Measurements from ENCODE around the gene ZDHHC5.
"Not testable (repeated sequence)": the region's sequence is repeated elsewhere in the genome, so short reads cannot be mapped to it uniquely, and the experiment has no call there.

The ZDHHC5 gene

GRCh38 chr11:57645689-57646085 lies 22.2 kb upstream of the ZDHHC5 start:
- DNase-seq, result no peak

- peak; percentile 89 to 92 (median 90) for DNase-seq
These were observed 21.6 kb upstream of the ZDHHC5 start for GRCh38 chr11:57646194-57646798.

GRCh38 chr11:57646799-57647303 lies 21.1 kb upstream of the ZDHHC5 start:
- DNase-seq, result peak in 1 of 3 donors; percentile 46

DNA sequence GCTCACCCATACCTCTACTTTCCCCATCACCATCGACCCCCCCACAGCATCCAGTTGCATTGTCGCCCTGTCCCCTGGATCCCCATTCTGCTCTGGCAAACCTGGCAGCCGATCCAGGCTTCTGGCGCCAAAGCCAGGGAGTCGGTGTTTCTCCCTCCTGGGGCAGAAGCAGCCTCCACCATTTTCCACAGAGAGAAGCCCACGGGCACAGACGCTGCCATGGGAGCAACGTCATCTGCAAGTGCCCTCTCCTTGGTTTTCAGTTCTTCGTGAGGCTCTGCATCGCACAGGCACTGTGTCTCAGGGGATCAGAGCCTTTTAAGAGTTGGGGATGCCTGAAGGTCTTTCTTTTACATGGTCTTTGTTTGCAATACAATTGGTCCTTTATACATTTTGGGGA lies 20.5 kb upstream of the ZDHHC5 start:
- DNase-seq, result no peak

GRCh38 chr11:57647960-57648800 lies 19.7 kb upstream of the ZDHHC5 start:
- DNase-seq, result peak; percentile 80 to 84 (median 82)

GRCh38 chr11:57648801-57649735 lies 18.8 kb upstream of the ZDHHC5 start:
- peak in 2 of 3 donors; percentile 44 to 55 for DNase-seq

- DNase-seq, result peak; percentile 66 to 82 (median 81)
These were observed 17.8 kb upstream of the ZDHHC5 start, which contains the start of gene YPEL4 for GRCh38 chr11:57649826-57650738. Gene YPEL4, minus strand, starts transcription at chr11:57649912. Its CDS starts 2,805 bp downstream, at chr11:57647107.

GRCh38 chr11:57650739-57651090 lies 17.2 kb upstream of the ZDHHC5 start:
- no peak for DNase-seq

GRCh38 chr11:57651408-57651807 lies 16.5 kb upstream of the ZDHHC5 start:
- DNase-seq, result no peak

DNA sequence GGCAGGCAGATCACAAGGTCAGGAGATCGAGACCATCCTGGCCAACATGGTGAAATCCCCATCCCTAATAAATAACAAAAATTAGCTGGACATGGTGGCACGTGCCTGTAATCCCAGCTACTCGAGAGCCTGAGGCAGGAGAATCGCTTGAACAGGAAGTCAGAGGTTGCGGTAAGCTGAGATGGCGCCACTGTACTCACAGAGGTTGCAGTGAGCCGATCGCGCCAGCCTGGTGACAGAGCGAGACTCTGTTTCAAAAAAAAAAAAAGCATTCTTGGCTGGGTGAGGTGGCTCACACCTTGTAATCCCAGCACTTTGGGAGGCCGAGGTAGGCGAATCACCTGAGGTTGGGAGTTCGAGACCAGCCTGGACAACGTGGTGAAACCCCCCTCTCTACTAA lies 15.7 kb upstream of the ZDHHC5 start:
- not testable (repeated sequence) for DNase-seq

- no peak for DNase-seq
These were observed 15.3 kb upstream of the ZDHHC5 start for GRCh38 chr11:57652662-57653061.

DNA sequence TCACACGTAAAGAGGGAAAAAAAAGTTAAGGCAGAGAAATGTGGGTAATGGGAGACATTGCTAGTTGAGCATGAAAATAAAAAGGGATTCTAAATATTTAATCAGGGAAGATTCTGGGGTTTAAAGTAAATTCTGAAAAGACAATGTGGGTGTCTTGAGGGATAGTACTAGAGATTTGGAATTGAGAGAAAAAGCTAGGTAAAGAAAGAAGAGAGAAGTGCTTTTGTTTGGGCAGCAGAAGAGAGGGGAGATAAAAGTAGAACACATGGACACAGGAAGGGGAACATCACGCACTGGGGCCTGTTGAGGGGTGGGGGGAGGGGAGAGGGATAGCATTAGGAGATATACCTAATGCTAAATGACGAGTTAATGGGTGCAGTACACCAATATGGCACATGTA lies 14.8 kb upstream of the ZDHHC5 start:
- DNase-seq, result peak in 1 of 3 donors; percentile 20

DNA sequence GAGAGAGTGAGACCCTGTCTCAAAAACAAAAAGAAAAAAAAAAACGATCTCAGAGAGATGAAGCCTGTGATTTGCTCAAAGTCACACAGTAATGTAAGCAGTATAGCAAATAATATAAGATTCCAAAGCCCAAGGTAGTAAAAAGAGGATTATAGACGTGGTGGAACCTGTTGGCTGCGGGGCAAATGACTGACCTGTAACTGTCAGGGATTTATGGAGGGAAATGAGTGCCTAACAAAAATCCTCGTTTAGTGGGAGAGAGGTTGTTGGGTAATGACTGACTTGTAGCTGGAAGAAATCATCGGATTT lies 11.1 kb upstream of the ZDHHC5 start:
- DNase-seq, result no peak

DNA sequence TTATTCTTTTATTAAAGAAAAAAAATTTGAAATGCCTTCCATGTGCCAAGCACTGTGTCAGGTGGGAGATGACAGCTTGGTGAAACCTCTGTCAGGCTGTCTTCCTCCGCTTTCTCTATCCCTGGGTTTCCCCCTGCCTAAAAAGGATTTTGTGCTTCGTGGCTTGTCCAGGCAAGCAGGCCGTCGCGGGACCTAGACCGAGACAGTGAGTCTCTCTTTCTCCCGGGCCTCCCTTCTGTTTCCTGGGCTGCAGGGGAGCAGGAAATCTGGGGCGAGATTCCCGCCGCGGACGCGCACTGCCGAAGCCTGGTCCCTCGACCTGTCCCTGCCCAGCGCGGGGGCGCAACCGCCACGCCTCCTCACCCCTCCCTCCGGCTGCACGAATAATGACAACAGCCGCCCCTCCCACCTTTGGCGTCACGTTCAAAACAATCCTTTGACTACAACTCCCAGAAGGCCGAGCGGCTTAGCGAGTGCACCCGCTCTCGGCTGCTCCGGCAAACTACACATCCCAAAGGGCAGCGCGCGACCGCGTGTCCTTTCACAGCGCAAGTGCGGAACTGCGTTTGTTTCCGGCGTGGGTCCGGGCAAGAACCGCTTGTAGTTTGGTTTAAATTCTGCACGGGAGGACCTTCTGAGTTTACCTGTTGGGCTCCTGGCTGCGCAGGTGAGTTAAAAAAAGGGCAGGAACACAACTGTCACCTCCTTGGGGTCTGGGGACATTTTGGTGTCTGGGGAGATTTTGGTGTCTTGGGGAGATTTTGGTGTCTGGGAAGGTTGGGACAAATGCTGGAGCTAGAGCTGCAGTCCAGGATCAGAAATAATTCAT lies 10.5 kb upstream of the ZDHHC5 start, which contains the start of gene CLP1:
Gene CLP1 (plus strand): TSS at position 569 of the 829 bp plus-strand sequence. CDS start 1,715 bp downstream, outside the sequence.
- DNase-seq, result peak; percentile 99 to 100 (median 100)

GRCh38 chr11:57658023-57658361 lies 9.9 kb upstream of the ZDHHC5 start:
- DNase-seq, result no peak

DNA sequence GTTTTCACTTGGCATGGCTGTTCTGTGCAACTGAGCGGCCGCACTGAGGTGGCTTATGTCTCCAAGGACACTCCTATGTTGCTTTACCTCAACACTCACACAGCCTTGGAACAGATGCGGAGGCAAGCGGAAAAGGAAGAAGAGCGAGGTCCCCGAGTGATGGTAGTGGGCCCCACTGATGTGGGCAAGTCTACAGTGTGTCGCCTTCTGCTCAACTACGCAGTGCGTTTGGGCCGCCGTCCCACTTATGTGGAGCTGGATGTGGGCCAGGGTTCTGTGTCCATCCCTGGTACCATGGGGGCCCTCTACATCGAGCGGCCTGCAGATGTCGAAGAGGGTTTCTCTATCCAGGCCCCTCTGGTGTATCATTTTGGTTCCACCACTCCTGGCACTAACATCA lies 8.2 kb upstream of the ZDHHC5 start:
- DNase-seq, result no peak

DNA sequence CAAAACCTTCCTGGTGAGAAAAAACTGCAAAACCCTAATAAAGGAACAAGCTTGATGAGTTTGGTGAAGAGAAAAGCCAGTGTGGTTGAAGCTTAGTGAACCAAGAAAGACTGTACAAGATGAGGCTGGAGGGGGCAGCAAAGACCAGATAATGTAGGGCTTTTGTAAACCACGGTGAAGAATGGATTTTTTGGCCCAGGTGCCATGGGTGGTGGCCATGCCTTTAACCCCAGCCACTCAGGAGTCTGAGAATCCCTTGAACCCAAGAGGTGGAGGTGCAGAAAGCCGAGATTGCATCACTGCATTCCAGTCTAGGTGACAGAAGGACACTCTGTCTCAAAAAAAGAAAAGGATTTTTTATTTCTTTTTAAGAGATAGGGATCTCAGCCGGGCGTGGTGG lies 5.0 kb upstream of the ZDHHC5 start:
- no peak for DNase-seq

DNA sequence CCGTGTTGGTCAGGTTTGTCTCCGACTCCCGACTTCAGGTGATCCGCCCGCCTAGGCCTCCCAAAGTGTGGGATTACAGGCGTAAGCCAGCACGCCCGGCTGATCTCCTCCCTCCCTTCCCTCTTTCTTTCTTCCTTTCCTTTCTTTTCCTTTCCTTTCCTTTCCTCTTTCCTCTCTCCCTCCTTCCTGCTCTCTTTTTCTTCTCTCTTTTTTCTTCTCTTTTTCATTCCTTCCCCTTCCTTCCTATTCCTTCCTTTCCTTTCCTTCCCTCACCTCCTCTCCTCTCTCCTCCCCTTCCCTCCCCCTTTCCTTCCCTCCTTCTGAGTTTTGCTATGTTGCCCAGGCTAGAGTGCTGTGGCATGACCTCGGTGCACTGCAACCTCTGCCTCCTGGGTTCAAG lies 3.9 kb upstream of the ZDHHC5 start:
- no peak for DNase-seq

- peak; percentile 97 to 100 (median 98) for DNase-seq
These were observed 688 bp upstream of the ZDHHC5 start for GRCh38 chr11:57667117-57667735.

- peak; percentile 53 to 67 (median 58) for DNase-seq
These were observed 494 bp downstream of the ZDHHC5 start for GRCh38 chr11:57668434-57668782.

- DNase-seq, result peak in 2 of 3 donors; percentile 17 to 25
These were observed 6.3 kb downstream of the ZDHHC5 start for GRCh38 chr11:57674251-57674650.
